Spinal cord (tissue), 10 donors: ENCODE measurements around the gene KCNJ8. TPM values are rescaled to one million over a fixed set of nuclear protein-coding genes. Genes with fewer than 3 reads are reported as not detected.

Experiments
- DNase-seq, 6 donors: peaks; one replicate each; pipeline versions ENCODE4 v3.0.0 to v3.0.0-alpha.2; 2013 to 2015; ENCODE audit warnings: low spot score in 6 of 6, low read depth in 4 of 6
- H3K27ac ChIP-seq: one replicate; pipeline ENCODE4 v1.5.1; 2013; ENCODE audit warnings: low read depth, low read length, control low read depth
- H3K27me3 ChIP-seq: one replicate; pipeline ENCODE4 v1.6.1; 2013; ENCODE audit warnings: low read length; ENCODE audit not compliant: control insufficient read depth, insufficient read depth
- H3K36me3 ChIP-seq: one replicate; pipeline ENCODE4 v1.6.1; 2013; ENCODE audit warnings: low read length; ENCODE audit not compliant: control insufficient read depth, insufficient read depth
- H3K4me1 ChIP-seq: one replicate; pipeline ENCODE4 v1.6.1; 2013; ENCODE audit warnings: low read length; ENCODE audit not compliant: control insufficient read depth, insufficient read depth
- H3K4me3 ChIP-seq: one replicate; pipeline ENCODE4 v1.5.1; 2013; ENCODE audit warnings: low read depth, low read length, control low read depth
- H3K9me3 ChIP-seq: one replicate; pipeline ENCODE4 v1.6.1; 2013; ENCODE audit warnings: low read length; ENCODE audit not compliant: control insufficient read depth, insufficient read depth
- WGBS: methylation state at CpG from one replicate; pipeline ENCODE4 v1.1.5; 2013; ENCODE audit warnings: missing lambda C conversion rate; ENCODE audit not compliant: insufficient coverage; 5-methylcytosine and 5-hydroxymethylcytosine counted together
- polyA plus RNA-seq, 2 donors: library from polyadenylated mRNA; unstranded; fragments of 120-200 nt; gene quantifications; one replicate each; pipeline ENCODE4 v1.2.1, GENCODE V29; 2013; ENCODE audit not compliant: insufficient read length in 2 of 2
- total RNA-seq, 2 donors: library from RNA; depleted of rRNA in 1 of 2; stranded (reverse); fragments of 120-200 nt in 1 of 2; fragments of >200 nt in 1 of 2; gene quantifications; one replicate each; pipeline versions ENCODE4 v1.2.3 to v1.2.4, GENCODE V29; 2013 to 2014
- donor health status: healthy.

KCNJ8 gene
- total and polyA plus RNA-seq, 4 donors: 12.9 to 15.8 (median 15.4) TPM

DNA sequence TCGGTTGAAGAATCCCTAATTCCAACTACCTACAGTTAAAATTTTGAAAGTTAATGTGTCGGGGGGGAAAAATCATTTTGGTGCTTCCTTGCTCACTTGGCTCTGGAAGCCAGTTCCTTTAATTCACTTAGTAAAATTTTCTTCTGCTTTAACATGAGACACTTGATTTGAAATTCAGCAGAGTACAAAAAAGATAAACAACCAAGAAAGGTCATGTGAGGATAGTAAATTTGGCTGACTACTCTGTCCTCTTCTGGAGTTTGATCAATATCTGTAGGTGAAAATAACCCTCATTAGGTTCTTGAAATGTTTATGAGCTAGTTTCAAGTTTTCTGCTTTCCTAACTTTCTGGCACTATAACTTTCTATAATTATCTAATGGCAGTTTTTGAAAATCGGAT, 43.4 kb downstream of the KCNJ8 start:
- no CpG with 5 or more reads among the region's 3 CpGs for WGBS
- no peaks in the 10 kb centered on the region for H3K4me1 ChIP-seq
- no peak for DNase-seq
- H3K27ac ChIP-seq: no peak overlapping the region
- no peaks in the 10 kb centered on the region for H3K27me3 ChIP-seq
- no peak overlapping the region for H3K4me3 ChIP-seq
- H3K36me3 ChIP-seq: no peaks in the 10 kb centered on the region
- no peaks in the 10 kb centered on the region for H3K9me3 ChIP-seq

DNA sequence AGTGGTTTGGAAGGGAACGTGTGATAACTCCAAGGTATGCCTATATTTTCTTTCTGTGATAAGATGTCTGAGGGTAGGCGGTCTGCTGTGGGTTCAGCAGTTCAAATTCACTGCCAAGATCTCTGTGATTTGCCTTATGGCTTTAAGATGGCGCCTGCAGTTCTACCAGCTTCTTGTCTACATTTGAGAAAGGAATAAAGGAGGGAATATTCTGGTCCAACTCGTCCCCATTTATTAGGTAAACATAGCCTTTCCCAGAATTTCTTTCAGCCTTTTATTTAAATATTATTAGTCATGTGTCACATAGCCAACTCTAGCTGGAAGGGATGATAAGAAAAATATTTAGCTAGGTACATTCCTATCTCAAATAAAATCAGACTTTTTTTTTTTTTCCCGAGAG, 48.8 kb downstream of the KCNJ8 start:
- Histone ChIP-seq H3K4me1 (no peaks in the 10 kb centered on the region), H3K36me3 (no peaks in the 10 kb centered on the region), H3K27ac (no peak overlapping the region), H3K27me3 (no peaks in the 10 kb centered on the region), H3K9me3 (no peaks in the 10 kb centered on the region), H3K4me3 (no peak overlapping the region)
- DNase-seq: no peak
- 88% methylated on average over 2 of the region's 5 CpGs for WGBS

DNA sequence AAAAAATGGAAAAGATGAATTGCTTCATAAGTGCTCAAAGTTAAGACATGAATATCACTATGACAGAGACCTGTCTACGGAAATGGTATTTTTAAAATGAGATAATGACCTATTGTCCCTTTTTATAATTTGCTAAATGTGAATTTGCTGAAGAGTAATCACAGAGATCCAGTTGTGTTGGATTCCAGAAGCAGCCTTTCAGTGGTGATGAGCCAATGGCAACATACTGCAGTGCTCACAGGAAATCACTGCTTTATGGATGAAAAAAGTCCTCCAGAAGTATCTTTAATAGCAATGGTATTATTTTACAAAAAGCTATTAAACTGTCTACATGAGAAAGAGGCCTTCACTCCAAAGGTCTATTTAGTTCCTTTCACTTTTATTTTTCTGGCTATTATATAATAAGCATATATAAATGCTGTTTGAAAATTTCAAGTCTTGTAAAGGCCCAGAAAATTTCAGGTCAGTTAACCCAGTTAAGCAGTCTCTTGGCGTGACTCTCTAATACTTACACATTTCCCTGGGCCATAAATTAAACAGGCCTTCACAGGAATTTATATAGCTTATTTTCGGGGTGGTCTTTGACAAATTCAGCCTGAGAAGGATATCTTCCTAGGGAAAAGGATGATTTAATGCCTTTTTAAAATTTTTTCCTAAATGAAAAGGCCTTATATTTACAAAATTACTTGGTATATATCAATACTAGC, 55.4 kb downstream of the KCNJ8 start:
- no peaks in the 10 kb centered on the region for H3K27me3 ChIP-seq
- H3K27ac ChIP-seq: no peak overlapping the region
- WGBS: no CpG with 5 or more reads among the region's 3 CpGs
- H3K36me3 ChIP-seq: no peaks in the 10 kb centered on the region
- no peaks in the 10 kb centered on the region for H3K4me1 ChIP-seq
- no peaks in the 10 kb centered on the region for H3K9me3 ChIP-seq
- no peak overlapping the region for H3K4me3 ChIP-seq
- DNase-seq: peak in 1 of 6 donors; percentile 2

DNA sequence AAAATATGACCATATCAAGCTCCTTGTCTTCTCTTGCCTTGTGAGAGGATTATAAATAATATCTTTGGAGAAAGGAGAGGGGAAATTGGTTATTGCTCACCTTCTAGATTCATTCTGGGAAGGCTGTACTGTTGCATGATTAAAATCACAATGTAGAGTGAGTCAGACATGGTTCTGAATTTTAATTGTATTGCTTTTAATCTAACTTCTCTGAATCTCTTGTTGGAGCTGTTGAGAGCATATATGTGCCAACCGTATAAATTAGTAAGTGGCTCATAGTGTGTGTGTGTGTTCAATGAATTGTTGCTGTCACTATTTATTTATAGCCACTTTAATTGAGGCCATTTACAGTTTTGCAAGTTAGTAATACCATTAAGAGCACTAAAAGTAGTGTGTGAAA, 56.1 kb downstream of the KCNJ8 start:
- Histone ChIP-seq H3K36me3 (no peaks in the 10 kb centered on the region), H3K27ac (no peak overlapping the region), H3K27me3 (no peaks in the 10 kb centered on the region), H3K4me3 (no peak overlapping the region), H3K9me3 (no peaks in the 10 kb centered on the region), H3K4me1 (no peaks in the 10 kb centered on the region)
- peak in 1 of 6 donors; percentile 38 for DNase-seq
- no CpG with 5 or more reads among the region's 1 CpG for WGBS

DNA sequence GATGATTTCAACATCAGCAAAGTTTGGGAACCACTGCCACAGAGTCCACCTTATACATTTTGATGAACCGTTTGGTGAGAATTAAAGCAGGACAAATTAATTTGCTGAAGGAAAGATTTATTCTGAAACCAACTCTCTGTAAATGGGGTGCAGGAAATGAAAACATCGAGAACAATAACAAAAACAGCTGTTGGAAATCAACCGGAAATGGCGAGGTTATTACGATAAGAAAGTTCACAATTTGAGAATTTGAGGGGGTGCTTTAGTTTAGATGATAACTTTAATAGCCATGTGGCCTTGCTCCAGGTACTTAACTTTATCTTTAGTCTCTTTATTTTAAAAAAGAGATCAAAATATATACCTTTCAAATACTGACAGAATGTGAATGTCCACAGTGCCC, 56.7 kb downstream of the KCNJ8 start:
- Histone ChIP-seq H3K27ac (no peak overlapping the region), H3K36me3 (no peaks in the 10 kb centered on the region), H3K9me3 (no peaks in the 10 kb centered on the region), H3K27me3 (no peaks in the 10 kb centered on the region), H3K4me1 (no peaks in the 10 kb centered on the region), H3K4me3 (no peak overlapping the region)
- DNase-seq: no peak
- WGBS: 100% methylated on average over 1 of the region's 5 CpGs

DNA sequence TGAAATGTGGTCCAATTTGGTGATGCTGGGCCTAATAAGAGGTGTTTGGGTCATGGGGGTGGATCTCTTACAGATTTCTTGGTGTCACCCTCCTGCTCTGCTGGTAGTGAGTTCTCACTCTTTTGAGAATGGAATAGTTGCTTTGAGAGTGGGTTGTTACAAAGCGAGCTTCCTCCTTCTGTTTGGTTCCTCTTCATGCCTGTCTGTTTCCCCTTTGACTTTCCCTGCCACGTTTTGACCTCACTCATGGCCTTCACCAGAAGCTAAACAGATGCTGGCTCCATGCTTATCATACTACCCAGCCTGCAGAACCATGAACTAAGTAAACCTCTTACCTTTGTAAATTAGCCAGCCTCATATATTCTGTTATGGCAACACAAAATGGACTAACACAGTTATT, 59.1 kb downstream of the KCNJ8 start:
- WGBS: 40% methylated on average over 1 of the region's 2 CpGs
- no peak for DNase-seq
- no peaks in the 10 kb centered on the region for H3K4me1 ChIP-seq
- H3K4me3 ChIP-seq: no peak overlapping the region
- no peaks in the 10 kb centered on the region for H3K36me3 ChIP-seq
- no peak overlapping the region for H3K27ac ChIP-seq
- no peaks in the 10 kb centered on the region for H3K9me3 ChIP-seq
- H3K27me3 ChIP-seq: no peaks in the 10 kb centered on the region

Other genes with a start within 250 kb of the KCNJ8 start
- gene SPX, start 248.4 kb downstream of the KCNJ8 start, total RNA-seq: 1 to 10 TPM; 4.0 to 4.3 TPM
- 1 to 10 TPM; 4.8 to 6.5 TPM for gene SPX, start 248.4 kb downstream of the KCNJ8 start, polyA plus RNA-seq
- under 1 TPM in 1 of 2 donors, not detected in 1; 0.06 TPM for gene GYS2, start 169.9 kb downstream of the KCNJ8 start, total RNA-seq
- under 1 TPM in 1 of 2 donors, not detected in 1; 0.18 TPM for gene GYS2, start 169.9 kb downstream of the KCNJ8 start, polyA plus RNA-seq
- gene LDHB, start 116.9 kb downstream of the KCNJ8 start, total RNA-seq: 100 to 1,000 TPM; 648 to 791 TPM
- gene LDHB, start 116.9 kb downstream of the KCNJ8 start, polyA plus RNA-seq: 100 to 1,000 TPM; 901 to 988 TPM
- 10 to 100 TPM; 26.8 to 41.8 TPM for gene ABCC9, start 166.7 kb upstream of the KCNJ8 start, total RNA-seq
- gene ABCC9, start 166.7 kb upstream of the KCNJ8 start, polyA plus RNA-seq: 10 to 100 TPM; 10.2 to 18.8 TPM